ENCODE data around the gene MED29. TPM values are rescaled to one million over a fixed set of nuclear protein-coding genes. Genes with fewer than 3 reads are reported as not detected.
A peak's percentile ranks its signal among the peaks of the same experiment; 100 is the strongest.

MED29 gene
- total and polyA plus RNA-seq, 8 donors: 6.4 to 91.0 (median 21.3) TPM

- Histone ChIP-seq H3K27me3 (no peaks in the 10 kb centered on the region), H3K36me3 (peaks cover 0 to 12% (median 9%) of the 10 kb centered on the region in 4 donors), H3K9me3 (no peaks in the 10 kb centered on the region), H3K4me3 (no peak overlapping the region), H3K4me1 (peaks cover 58 to 84% (median 74%) of the 10 kb centered on the region in 4 donors), H3K27ac (peak overlapping the region; percentile 98 to 100 (median 99))
- DNase-seq: no peak
- intact Hi-C loops (cut with DNase I; ENCODE audit: low total_unique reads): no loop called here
- TF ChIP-seq, protein P1, sequence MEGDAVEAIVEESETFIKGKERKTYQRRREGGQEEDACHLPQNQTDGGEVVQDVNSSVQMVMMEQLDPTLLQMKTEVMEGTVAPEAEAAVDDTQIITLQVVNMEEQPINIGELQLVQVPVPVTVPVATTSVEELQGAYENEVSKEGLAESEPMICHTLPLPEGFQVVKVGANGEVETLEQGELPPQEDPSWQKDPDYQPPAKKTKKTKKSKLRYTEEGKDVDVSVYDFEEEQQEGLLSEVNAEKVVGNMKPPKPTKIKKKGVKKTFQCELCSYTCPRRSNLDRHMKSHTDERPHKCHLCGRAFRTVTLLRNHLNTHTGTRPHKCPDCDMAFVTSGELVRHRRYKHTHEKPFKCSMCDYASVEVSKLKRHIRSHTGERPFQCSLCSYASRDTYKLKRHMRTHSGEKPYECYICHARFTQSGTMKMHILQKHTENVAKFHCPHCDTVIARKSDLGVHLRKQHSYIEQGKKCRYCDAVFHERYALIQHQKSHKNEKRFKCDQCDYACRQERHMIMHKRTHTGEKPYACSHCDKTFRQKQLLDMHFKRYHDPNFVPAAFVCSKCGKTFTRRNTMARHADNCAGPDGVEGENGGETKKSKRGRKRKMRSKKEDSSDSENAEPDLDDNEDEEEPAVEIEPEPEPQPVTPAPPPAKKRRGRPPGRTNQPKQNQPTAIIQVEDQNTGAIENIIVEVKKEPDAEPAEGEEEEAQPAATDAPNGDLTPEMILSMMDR (IDR thresholded peaks at IDR 0.05): no peak
- TF ChIP-seq POLR2AphosphoS5 (IDR thresholded peaks at IDR 0.05): no peak
- no peak for TF ChIP-seq EP300 (IDR thresholded peaks at IDR 0.05)
- no peak for TF ChIP-seq POLR2A (IDR thresholded peaks at IDR 0.05)
- WGBS, 5 donors: 25 to 62% (median 40%) methylated on average over 4 of the region's 4 CpGs
These were observed 9.9 kb downstream of the MED29 start for GRCh38 chr19:39401070-39401548.

DNA sequence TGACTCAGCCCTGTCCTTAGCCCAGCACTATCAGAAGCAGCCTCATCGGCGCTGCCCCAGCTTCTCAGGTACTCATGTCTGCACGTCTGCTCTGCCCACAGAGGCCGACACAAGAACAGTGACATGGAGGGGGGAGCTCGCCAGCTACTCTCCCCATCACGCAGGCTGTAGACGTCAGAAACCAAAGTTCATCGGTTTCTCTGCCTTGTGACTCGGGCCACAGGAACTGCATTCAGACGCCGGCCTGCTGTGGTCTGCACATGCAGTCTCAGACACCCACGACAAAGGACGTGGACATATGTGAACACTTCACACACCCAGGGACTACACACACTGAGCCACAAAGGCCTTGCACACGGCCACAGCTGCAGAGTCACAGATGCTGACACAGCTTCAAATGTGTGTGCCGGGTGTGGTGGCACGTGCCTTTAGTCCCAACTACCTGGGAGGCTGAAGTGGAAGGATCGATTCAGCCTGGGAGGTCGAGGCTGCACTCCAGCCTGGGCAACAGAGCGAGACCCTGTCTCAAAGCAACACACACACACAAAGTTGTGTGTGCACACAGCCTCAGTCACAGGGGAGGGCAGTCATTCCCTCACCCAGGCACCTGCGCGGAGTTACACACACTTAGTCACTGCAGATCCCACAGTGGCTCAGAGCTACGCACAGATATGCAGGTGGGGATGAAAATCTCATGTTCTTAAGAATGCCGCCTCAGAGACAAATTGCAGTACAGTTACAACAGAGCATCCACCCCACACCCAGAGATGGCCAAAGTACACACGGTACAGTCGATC lies 10.6 kb downstream of the MED29 start:
- TF ChIP-seq EP300 (IDR thresholded peaks at IDR 0.05): no peak
- peak in 2 of 4 donors; percentile 13 to 41 for TF ChIP-seq POLR2A (IDR thresholded peaks at IDR 0.05)
- TF ChIP-seq POLR2AphosphoS5 (IDR thresholded peaks at IDR 0.05): peak; percentile 41 to 81 (median 78)
- TF ChIP-seq, protein P1 (IDR thresholded peaks at IDR 0.05): no peak
- Histone ChIP-seq H3K4me1 (peaks cover 59 to 85% (median 75%) of the 10 kb centered on the region in 4 donors), H3K27me3 (no peaks in the 10 kb centered on the region), H3K27ac (peak overlapping the region; percentile 98 to 100 (median 99)), H3K9me3 (no peaks in the 10 kb centered on the region), H3K4me3 (peak overlapping the region in 2 of 4 donors; percentile 50 to 52), H3K36me3 (peaks cover 0 to 7% (median 4%) of the 10 kb centered on the region in 4 donors)
- intact Hi-C loops (cut with DNase I; ENCODE audit: low total_unique reads): no loop called here
- 27 to 31% (median 31%) methylated on average over 20 to 25 of the region's 25 CpGs for WGBS, 5 donors
- peak; percentile 79 to 87 for DNase-seq

DNA sequence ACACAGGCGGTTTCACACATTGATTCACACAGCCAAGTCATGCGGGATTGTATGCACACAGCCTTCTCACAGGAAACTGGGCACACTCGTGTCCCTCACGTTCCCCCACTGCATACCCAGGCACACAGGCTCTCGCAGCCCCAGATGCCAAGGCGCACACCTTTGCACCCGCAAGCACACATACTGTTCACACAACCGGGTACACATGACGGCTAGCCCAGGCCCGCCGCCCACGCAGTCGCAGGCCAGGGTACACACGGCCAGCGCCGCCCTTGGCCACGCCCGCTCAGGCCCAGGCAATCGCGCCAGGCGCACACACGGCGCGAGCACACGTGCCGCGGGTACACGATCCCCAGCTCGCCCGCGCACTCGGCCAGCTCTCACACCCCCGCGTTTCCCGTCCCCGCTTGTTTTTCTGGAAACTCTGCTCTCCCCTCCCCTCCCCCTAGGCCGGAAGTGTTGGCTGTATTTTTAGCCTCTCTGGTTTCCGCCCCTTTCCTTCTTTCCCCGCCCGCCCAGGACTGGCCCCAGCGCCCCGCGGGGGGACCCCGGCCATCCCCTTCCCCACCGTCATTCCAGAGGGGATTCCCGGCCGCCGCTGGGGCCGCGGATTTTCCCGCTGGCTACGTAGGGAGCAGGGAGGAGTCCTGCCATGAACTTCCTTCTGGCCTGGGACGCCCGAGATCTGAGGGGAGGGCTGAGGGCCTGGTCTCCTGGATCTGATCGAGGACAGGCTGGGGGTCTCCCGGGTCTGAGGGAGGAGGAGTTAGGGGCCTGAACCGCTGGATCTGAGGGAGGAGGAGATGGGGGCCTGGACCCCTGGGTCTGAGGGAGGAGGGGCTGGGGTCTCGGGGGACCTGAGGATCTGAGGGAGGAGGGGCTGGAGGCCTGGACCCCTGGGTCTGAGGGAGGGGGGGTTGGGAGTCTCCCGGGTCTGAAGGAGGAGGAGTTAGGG lies 11.4 kb downstream of the MED29 start:
- WGBS, 5 donors: 1 to 2% (median 1%) methylated on average over 47 to 59 of the region's 59 CpGs
- Histone ChIP-seq H3K27ac (peak overlapping the region; percentile 98 to 100 (median 99)), H3K4me3 (peak overlapping the region; percentile 34 to 52 (median 48)), H3K27me3 (no peaks in the 10 kb centered on the region), H3K36me3 (peaks cover 1 to 8% (median 6%) of the 10 kb centered on the region in 4 donors), H3K9me3 (no peaks in the 10 kb centered on the region), H3K4me1 (peaks cover 56 to 77% (median 69%) of the 10 kb centered on the region in 4 donors)
- intact Hi-C loops (cut with DNase I; ENCODE audit: low total_unique reads): no loop called here
- DNase-seq: peak; percentile 92 to 97
- TF ChIP-seq POLR2A (IDR thresholded peaks at IDR 0.05) (peak in 1 of 4 donors; percentile 13), EP300 (IDR thresholded peaks at IDR 0.05) (peak; percentile 62), POLR2AphosphoS5 (IDR thresholded peaks at IDR 0.05) (peak; percentile 84 to 95 (median 88))
- TF ChIP-seq, protein P1 (IDR thresholded peaks at IDR 0.05): no peak

All from stomach (tissue), 9 donors.